Activated CD8-positive, alpha-beta memory T cell treated with anti-CD3 and anti-CD28 coated beads, Interleukin-2, amount 50 U/mL, for 1 hour (primary cell): Measurements from ENCODE around the gene EPC1.
"Not testable (repeated sequence)": the region's sequence is repeated elsewhere in the genome, so short reads cannot be mapped to it uniquely, and the experiment has no call there.

ENCODE experiments used
- DNase-seq: peaks from one replicate; pipeline ENCODE4 v3.0.0-alpha.2; 2020; ENCODE audit errors: extremely low read depth

Gene EPC1

DNA sequence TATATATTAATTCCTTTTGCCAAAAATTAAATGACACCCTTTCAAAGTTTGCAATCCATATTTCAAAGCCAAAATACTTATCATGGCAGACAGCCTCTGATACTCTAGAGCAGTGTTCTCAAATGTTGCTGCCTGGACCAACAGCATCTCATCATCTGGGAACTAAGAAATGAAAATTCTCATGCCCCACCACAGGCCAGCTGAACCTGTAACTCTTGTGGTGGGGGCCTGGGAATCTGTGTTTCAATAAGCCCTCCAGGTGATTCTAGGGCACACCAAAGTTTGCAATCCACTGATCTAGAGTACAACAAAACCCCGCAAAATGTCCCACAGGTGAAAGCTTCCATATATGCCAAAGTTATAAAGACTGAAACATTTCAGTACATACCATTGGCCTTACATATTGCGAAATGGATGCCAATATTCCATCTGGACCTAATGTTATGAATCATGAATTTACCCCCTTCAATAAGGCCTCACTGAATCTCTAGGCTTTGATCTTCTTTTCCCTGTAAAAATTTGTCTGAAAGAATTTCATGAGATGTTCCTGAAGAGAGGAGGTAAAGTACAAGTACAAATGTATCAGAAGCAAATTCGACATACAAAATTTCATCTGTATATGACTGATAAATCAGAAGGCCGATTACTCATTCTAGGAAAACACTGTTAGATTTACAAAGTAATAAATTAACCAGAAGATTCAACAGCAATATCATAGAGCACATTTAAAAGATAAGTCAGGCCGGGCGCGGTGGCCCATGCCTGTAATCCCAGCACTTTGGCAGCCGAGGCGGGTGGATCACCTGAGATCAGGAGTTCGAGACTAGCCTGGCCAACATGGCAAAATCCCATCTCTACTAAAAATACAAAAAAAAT, 25.3 kb upstream of the EPC1 start:
- no peak for DNase-seq

- no peak for DNase-seq
Observed at GRCh38 chr10:32371101-32371500, 24.1 kb upstream of the EPC1 start.

- peak; percentile 61 for DNase-seq
Observed at GRCh38 chr10:32367793-32368453, 21.0 kb upstream of the EPC1 start.

DNA sequence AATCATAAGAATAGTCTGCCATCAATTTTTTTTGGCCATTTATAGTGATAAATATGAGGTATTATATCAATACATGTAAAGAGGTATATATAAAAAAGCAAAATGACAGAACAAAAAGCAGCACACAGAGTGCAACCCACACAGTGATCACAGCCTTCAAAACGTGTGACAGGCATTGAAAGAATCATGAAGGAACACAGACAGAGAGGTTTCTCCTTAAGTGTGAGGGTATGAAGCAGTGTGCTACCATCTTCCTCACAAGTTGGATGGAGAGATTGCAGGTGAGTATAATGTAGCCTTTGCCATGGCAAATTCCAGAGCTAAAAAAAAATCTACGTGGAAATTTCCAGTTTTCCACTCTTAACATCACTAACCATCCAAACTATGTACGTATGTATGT, 19.6 kb upstream of the EPC1 start:
- no peak for DNase-seq

DNA sequence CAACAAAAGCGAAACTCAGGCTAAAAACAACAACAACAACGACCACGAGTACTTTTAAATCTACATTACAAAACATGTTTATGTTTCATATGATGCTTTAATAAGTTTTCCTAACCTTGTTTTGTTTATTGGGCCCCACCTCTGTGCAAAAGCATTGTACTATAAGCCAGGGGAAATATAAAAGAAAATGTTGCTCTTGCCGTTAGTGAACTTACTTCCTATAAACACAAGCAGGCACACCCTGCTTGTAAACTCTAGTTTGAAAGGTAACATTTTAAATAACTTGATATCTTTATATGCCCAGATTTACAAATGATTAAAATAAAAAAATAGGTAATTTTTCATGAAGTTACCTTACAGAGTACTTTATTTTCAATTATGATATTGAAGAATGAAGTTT, 19.2 kb upstream of the EPC1 start:
- DNase-seq, result no peak

DNA sequence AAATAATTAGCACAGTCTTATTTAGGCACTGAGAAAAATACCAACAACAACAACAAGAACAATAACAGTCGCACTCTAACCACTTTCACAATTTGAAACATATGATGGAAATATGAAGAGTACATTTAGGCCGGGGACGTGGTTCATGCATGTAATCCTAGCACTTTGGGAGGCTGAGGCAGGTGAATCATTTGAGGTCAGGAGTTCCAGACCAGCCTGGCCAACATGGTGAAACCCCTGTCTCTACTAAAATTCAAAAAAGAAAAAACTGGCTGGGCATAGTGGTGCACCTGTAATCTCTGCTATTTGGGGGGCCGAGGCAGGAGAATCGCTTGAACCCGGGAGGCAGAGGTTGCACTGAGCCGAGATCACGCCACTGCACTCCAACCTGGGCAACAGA, 18.4 kb upstream of the EPC1 start:
- not testable (repeated sequence) for DNase-seq

- no peak for DNase-seq
Observed at GRCh38 chr10:32362571-32362970, 15.6 kb upstream of the EPC1 start.

- DNase-seq, result no peak
Observed at GRCh38 chr10:32360884-32361283, 13.9 kb upstream of the EPC1 start.

DNA sequence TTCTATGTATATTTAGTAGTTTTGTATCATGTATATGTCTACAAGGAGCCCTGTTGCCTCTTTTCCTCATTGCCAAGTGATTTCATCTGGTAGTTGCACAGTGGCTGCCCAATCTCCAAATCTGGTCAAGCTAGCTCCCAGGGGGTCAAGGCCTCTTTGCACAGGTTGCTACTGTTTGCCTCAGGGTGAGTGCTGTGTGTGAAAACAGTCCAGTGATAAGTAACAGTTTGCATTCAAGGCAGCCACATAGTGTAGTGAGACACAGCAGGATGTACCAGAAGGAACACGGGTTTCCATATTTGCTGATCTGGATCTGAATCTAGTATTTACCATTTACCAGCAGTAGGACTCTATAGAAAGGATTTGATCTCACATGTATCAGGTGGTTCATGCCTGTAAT, 13.3 kb upstream of the EPC1 start:
- no peak for DNase-seq

- no peak for DNase-seq
Observed at GRCh38 chr10:32357056-32357735, 10.2 kb upstream of the EPC1 start.

DNA sequence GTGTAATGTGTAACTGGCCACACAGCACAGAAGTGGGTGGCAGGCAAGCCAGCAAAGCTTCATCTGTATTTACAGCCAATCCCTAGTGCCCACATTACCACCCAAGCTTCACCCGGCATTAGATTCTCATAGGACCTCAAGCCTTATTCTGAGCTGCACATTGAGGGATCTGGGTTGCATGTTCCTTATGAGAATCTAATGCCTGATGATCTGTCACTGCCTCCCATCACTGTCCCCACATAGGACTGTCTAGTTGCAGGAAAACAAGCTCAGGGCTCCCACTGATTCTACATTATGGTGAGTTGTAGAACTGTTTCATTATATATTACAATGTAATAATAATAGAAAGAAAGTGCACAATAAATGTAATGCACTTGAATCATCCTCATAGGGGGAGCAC, 7.7 kb upstream of the EPC1 start:
- not testable (repeated sequence) for DNase-seq

DNA sequence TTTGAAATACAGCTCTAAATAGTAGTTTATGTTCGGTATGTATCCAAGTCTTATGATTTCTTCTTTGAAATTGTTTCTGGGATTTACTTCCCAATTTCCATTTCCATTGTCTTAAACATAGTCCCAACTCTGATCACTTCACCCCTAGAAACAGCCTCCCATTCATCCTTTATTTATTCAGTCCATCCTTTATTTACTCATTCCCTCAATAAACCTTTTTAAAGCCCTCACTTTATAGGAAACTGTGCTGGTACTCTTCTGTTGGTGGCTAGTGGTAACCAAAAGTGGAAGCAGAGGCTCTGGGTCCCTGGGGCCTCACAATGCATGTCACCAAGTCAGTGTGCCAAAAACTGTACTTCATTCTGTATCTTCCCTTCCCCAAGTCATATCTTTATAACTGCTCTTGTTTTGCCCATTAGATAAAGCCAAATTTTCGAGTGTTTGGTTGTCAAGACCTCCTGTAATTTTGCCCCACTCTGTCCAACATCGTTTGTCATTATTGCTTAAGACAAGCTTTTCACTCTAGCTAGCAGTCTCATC, 3.9 kb upstream of the EPC1 start:
- DNase-seq, result no peak

DNA sequence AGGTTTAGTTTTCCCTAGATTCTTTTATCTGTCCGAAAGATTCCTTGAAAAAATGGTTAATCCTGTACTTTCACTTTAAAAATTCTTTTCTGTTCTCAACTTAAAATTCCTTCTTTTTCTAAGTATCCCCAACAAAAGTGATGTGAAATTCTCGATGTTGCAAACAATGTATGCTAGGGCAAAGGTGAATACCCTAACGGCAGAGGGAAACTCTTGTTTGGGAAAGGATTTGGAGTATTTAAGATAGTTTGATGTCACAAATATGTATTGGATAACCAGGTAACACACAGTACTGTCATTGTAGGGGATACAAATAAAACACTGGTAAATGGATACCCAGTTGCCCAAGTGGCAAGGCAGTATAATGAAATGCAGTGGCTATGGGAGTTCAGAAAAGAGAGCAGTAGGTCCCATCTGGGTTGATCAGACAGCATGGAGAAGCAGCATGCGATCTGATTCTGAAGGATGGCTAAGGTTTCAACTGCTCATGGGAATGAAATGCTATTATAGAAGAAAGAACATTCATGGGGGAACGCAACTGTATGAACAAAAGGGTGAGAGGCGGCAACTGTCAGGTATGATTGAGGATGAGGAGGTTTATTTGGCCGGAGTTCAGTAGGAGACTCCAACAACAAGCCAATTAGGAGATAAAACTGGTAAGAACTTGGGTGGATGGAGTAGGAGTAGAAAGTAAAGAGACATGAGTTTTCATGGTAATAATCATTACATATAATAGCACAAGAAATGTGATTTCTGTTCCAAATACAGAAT, 3.2 kb upstream of the EPC1 start:
- no peak for DNase-seq

DNA sequence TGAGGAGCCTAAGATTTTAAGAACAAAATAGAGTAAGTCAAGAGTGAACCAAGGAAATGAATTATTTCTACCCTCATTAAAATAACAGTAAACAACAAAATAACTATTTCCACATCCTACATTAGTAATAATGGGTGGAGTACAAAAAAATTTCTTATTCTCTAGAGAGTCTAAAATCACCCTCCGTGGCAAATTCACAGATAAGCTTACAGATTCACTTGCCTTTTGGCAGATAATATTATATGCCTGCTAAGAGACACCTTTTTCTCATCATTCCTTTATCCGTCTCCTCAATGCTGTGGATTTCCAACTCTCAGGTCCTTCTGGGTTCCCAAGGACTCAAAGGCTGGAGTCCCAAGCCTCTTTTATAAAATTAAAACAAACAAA, 2.2 kb upstream of the EPC1 start:
- DNase-seq, result no peak

- no peak for DNase-seq
Observed at GRCh38 chr10:32348297-32349198, 1.6 kb upstream of the EPC1 start.

GRCh38 chr10:32347363-32348022, 535 bp upstream of the EPC1 start:
- DNase-seq, result no peak

- DNase-seq, result peak; percentile 87
Observed at GRCh38 chr10:32346134-32346550, 816 bp downstream of the EPC1 start.

DNA sequence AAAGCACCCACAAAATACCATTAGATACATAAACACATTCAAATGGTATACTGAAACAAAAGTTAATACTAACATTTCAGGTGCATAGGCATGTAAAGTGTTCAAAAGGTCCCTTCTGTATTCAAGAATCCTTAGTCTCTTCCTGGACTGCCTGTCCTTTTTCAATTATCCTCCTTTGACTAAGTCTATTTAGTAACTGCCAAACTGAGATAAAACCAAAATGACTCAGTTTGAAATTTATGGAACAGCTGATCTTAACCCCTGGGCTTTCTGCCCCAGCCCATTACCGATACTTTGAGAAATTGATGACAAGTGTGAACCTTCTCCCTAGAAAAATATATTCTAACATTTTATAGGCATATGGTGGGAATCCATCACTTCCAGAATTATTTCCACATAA, 5.4 kb downstream of the EPC1 start:
- DNase-seq, result no peak

- DNase-seq, result no peak
Observed at GRCh38 chr10:32340596-32341180, 6.3 kb downstream of the EPC1 start.

DNA sequence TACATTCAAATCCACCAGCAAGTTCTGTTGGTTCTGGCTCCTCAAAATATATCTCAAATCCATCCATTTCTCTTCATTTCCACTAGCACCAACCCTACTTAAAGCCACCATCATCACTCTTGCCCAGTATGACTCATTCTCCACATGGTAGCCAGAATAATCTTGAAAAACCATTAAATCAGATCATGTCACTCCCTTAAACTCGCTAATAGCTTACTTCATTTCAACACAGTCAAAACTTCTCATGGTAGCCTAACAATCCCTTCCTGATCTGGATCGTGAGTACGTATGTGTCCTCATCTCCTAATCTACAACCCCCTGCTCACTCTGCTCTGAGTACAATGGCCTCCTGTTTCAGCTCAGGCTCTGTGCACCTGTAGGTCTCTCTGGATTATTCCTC, 8.7 kb downstream of the EPC1 start:
- no peak for DNase-seq
